ENCODE data around the gene PKHD1.

The PKHD1 gene

DNA sequence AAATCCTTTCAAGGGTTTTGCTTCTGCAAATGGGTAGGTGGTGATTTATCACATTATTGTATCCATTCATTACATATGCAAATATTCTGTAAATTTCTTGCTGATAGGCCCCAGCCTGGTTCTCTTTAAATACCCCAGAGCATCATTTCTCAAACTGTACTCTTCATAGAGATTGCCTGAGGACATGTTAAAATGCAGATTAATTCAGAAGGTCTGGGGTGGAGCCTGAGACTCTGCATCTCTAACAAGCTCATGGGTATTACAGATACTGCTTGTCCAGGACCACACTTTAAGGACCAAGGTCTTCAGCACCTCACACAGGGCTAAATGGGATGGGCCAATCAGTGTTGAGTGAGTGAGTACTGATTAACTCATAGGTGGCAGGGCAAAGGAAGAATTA, 46.3 kb downstream of the PKHD1 start:
- H3K27ac ChIP-seq (ENCODE audit: low read length), result no peak overlapping the region
- H3K4me3 ChIP-seq (ENCODE audit: low read length), result no peak overlapping the region
- H3K9ac ChIP-seq (ENCODE audit: low read length), result no peak overlapping the region
- H3K36me3 ChIP-seq (ENCODE audit: control insufficient read depth, low read depth, low read length), result no peaks in the 10 kb centered on the region
- no peaks in the 10 kb centered on the region for H3K9me3 ChIP-seq (ENCODE audit: control insufficient read depth, low read depth, low read length)
- H3K4me1 ChIP-seq (ENCODE audit: control insufficient read depth, low read depth, low read length), result no peaks in the 10 kb centered on the region
- no peaks in the 10 kb centered on the region for H3K27me3 ChIP-seq (ENCODE audit: control insufficient read depth, insufficient read depth, low read length)

DNA sequence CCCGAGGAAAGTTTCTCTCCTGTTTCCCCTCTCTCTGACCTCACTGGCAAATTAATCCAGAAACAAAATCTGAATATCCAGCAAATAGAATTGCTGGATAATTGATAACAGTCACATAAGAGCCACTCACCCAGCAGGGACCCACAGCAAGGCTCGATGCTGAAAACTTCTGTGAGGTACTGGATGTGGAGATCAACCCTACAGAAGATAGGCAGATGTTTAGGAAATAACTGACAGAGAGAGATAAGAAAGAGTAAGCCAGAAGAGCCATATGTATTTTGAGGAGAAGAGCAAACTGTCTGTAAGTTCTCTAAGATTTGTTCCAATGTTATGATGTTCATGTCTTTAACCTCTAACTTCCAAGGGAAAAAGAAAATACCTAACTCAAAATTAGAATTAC, 59.7 kb downstream of the PKHD1 start:
- H3K36me3 ChIP-seq (ENCODE audit: control insufficient read depth, low read depth, low read length), result no peaks in the 10 kb centered on the region
- H3K9me3 ChIP-seq (ENCODE audit: control insufficient read depth, low read depth, low read length), result no peaks in the 10 kb centered on the region
- H3K27me3 ChIP-seq (ENCODE audit: control insufficient read depth, insufficient read depth, low read length), result no peaks in the 10 kb centered on the region
- H3K4me1 ChIP-seq (ENCODE audit: control insufficient read depth, low read depth, low read length), result no peaks in the 10 kb centered on the region
- H3K4me3 ChIP-seq (ENCODE audit: low read length), result no peak overlapping the region
- no peak overlapping the region for H3K27ac ChIP-seq (ENCODE audit: low read length)
- no peak overlapping the region for H3K9ac ChIP-seq (ENCODE audit: low read length)

DNA sequence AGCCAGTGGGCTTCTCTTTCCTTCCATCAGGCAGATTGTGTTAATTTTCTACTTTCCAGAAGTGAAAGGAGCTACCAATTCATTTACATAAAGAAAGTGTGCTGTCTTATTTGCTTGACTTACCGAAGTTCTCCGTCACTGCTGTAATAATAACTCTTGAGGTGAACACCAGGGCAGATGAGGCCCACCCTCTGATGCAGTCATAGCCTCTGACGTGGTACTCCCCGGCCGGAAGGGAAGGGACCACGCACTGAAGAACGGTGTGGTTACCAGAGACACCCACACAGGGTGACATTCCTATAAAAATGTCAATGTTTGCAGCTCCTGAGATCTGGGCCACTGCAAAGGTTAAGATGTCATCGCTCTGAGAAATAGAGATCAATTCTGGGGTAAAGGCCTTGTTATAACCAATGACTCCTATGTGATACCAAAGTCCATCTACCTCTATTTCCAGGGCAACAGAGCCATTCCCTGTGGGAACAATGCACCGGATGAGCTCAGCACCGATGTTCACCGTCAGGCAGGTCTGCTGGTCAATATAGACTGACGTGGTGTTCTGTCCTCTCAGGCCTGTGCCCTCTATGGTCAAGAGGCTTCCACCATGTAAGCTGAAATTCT, 62.9 kb downstream of the PKHD1 start:
- no peak overlapping the region for H3K9ac ChIP-seq (ENCODE audit: low read length)
- no peak overlapping the region for H3K4me3 ChIP-seq (ENCODE audit: low read length)
- no peak overlapping the region for H3K27ac ChIP-seq (ENCODE audit: low read length)
- H3K27me3 ChIP-seq (ENCODE audit: control insufficient read depth, insufficient read depth, low read length), result no peaks in the 10 kb centered on the region
- no peaks in the 10 kb centered on the region for H3K9me3 ChIP-seq (ENCODE audit: control insufficient read depth, low read depth, low read length)
- H3K4me1 ChIP-seq (ENCODE audit: control insufficient read depth, low read depth, low read length), result peaks cover 14% of the 10 kb centered on the region
- H3K36me3 ChIP-seq (ENCODE audit: control insufficient read depth, low read depth, low read length), result no peaks in the 10 kb centered on the region

DNA sequence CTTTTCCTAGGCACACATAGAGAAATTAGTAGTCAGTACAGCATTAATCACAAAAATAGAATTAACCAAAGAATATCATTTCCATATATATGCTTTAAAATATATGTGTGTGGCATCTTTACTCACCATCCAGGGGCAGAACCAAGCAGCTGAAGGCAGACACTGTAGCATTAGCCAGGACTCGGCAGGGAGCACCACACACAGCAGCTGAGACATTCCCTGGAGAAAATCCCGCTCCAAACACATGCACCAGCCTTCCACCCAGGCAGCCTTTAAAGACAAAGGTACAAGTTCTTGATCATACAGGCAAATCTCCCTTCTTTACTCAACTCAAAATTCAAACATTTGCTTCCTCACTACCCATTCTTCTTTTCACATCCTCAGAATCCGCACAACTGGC, 64.7 kb downstream of the PKHD1 start:
- Histone ChIP-seq H3K27ac (ENCODE audit: low read length) (no peak overlapping the region), H3K4me3 (ENCODE audit: low read length) (no peak overlapping the region), H3K27me3 (ENCODE audit: control insufficient read depth, insufficient read depth, low read length) (no peaks in the 10 kb centered on the region), H3K4me1 (ENCODE audit: control insufficient read depth, low read depth, low read length) (peaks cover 14% of the 10 kb centered on the region), H3K9me3 (ENCODE audit: control insufficient read depth, low read depth, low read length) (no peaks in the 10 kb centered on the region), H3K36me3 (ENCODE audit: control insufficient read depth, low read depth, low read length) (no peaks in the 10 kb centered on the region), H3K9ac (ENCODE audit: low read length) (no peak overlapping the region)

DNA sequence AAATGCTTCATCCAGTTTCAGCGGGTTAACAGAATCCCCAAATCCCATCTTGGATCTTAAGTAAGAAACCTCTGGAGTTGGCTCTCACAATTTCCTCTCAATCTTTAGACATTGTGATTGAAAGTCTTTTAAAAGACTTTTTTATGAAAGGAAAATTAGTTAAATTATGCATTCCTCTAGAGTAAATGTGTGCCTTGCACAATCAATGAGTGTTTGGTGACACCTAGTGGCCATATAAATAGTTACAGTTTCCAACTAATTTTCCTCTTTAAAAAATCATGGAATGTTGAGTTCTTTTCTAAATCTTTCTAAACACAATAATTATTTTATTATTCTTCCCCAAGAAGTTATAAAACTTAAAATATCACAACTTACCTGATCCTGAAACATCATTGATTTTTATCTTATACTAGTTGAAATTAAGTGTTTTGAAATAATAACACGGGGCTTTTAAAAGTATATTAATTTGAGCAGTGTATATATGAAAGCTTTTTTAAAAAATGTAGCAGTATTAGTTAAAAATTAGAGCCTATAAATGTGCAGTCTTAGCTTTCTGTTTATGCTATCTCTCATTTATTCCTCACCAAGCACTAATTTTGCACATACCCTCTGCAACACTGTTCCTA, 66.4 kb downstream of the PKHD1 start:
- Histone ChIP-seq H3K4me3 (ENCODE audit: low read length) (no peak overlapping the region), H3K9me3 (ENCODE audit: control insufficient read depth, low read depth, low read length) (no peaks in the 10 kb centered on the region), H3K4me1 (ENCODE audit: control insufficient read depth, low read depth, low read length) (peaks cover 25% of the 10 kb centered on the region), H3K9ac (ENCODE audit: low read length) (no peak overlapping the region), H3K27me3 (ENCODE audit: control insufficient read depth, insufficient read depth, low read length) (no peaks in the 10 kb centered on the region), H3K27ac (ENCODE audit: low read length) (no peak overlapping the region), H3K36me3 (ENCODE audit: control insufficient read depth, low read depth, low read length) (no peaks in the 10 kb centered on the region)

DNA sequence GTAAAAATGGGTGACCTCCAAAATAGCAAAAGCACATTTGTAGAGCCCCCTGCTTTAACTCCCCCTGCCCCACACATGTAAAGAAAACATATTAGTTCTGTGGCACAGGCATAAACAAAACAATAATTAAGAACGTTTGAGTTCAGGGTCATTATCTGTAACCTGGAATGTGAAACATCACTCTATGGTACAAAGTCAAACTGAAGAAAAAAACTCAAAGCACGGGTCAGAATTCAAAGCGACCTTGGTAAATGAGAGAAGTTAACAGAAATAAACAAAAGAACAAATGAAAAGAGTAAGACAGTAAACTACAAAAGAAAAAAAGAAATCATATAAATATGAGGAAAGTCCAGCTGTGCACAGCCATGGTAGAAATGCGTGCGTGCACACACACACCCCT, 67.5 kb downstream of the PKHD1 start:
- no peaks in the 10 kb centered on the region for H3K36me3 ChIP-seq (ENCODE audit: control insufficient read depth, low read depth, low read length)
- H3K4me1 ChIP-seq (ENCODE audit: control insufficient read depth, low read depth, low read length), result peaks cover 25% of the 10 kb centered on the region
- H3K9me3 ChIP-seq (ENCODE audit: control insufficient read depth, low read depth, low read length), result no peaks in the 10 kb centered on the region
- no peak overlapping the region for H3K4me3 ChIP-seq (ENCODE audit: low read length)
- no peaks in the 10 kb centered on the region for H3K27me3 ChIP-seq (ENCODE audit: control insufficient read depth, insufficient read depth, low read length)
- H3K27ac ChIP-seq (ENCODE audit: low read length), result no peak overlapping the region
- no peak overlapping the region for H3K9ac ChIP-seq (ENCODE audit: low read length)

DNA sequence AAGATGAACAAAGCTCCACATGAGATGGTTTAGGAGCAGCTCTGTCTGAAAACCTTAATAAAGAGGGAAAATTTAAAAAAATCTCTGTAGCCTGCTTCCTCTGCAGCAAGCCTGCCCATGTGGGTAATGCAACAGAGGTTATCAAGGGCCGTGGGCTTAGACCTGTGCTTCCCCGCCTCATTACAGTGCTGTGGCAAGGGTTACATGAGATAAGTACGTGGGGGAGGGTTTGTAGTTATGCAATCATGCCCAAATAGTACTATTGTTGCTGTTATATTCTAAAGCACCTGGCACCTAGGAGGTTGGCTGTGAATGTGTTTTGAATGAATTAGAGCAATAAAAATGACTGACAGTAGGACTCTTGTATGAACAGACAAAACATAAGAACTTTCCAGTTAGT, 68.3 kb downstream of the PKHD1 start:
- no peak overlapping the region for H3K4me3 ChIP-seq (ENCODE audit: low read length)
- H3K9me3 ChIP-seq (ENCODE audit: control insufficient read depth, low read depth, low read length), result no peaks in the 10 kb centered on the region
- no peak overlapping the region for H3K9ac ChIP-seq (ENCODE audit: low read length)
- H3K4me1 ChIP-seq (ENCODE audit: control insufficient read depth, low read depth, low read length), result peaks cover 25% of the 10 kb centered on the region
- H3K36me3 ChIP-seq (ENCODE audit: control insufficient read depth, low read depth, low read length), result no peaks in the 10 kb centered on the region
- H3K27me3 ChIP-seq (ENCODE audit: control insufficient read depth, insufficient read depth, low read length), result no peaks in the 10 kb centered on the region
- no peak overlapping the region for H3K27ac ChIP-seq (ENCODE audit: low read length)

DNA sequence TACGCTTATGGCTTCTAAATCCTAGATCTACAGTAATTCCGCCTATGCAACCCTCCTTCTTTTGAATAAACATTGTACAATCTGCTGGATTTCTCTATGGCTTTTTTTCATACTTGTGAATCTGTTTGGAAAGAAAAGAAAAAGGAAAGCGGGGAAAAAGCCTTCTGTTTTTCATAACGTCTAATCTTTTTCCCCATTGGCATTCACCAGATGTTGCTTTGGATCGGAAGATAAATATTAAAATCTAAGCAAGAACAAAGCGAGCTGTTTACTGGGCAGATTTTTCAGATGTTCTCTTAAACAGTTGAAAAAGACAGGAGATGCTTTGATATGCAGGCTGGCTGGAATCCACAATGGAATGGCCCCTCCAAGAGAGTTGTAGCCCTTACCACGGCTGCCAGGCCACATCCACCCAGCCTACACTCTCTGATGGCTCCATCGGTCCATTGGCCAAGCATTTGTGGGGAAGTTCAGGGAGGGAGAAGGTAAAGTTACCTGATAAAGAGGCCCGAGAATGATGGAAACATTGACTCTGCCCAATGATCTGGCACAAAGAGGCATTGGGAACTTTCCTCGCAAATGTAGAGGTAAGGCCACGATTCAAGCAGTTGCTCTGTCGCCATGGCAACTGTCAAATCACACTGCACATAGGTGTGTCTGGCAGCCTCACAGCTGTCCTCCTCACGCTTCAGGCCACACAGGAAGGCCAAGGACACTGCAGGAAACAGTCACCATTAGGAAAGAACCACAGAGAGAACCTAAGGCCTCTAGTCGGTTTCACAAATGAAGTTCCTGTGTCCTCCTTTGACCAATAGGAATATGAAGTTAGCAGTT, 70.3 kb downstream of the PKHD1 start:
- no peaks in the 10 kb centered on the region for H3K27me3 ChIP-seq (ENCODE audit: control insufficient read depth, insufficient read depth, low read length)
- no peak overlapping the region for H3K4me3 ChIP-seq (ENCODE audit: low read length)
- H3K9ac ChIP-seq (ENCODE audit: low read length), result no peak overlapping the region

DNA sequence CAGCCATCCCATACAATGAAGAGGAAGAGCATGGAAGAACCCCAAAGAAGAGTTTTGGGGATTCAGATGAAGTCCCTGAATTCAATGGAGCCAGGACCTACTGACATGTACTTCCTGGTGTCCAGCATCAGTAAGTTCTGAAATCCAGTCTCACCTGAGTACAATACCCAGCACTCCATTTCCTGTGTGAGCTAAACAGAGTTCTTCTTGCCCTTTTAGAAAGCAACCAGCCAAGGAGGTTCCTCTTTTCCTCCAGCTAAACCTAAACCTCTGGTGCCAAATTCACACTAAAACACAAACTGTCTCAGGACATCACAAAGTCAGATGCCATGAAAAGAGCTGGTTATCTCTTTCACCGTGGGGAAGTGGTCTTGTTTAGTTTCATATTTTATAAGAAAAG, 71.5 kb downstream of the PKHD1 start:
- no peaks in the 10 kb centered on the region for H3K36me3 ChIP-seq (ENCODE audit: control insufficient read depth, low read depth, low read length)
- H3K4me3 ChIP-seq (ENCODE audit: low read length), result no peak overlapping the region
- peaks cover 11% of the 10 kb centered on the region for H3K4me1 ChIP-seq (ENCODE audit: control insufficient read depth, low read depth, low read length)
- H3K9ac ChIP-seq (ENCODE audit: low read length), result no peak overlapping the region
- H3K27ac ChIP-seq (ENCODE audit: low read length), result no peak overlapping the region
- H3K9me3 ChIP-seq (ENCODE audit: control insufficient read depth, low read depth, low read length), result no peaks in the 10 kb centered on the region
- no peaks in the 10 kb centered on the region for H3K27me3 ChIP-seq (ENCODE audit: control insufficient read depth, insufficient read depth, low read length)

More for the DNA sequence above, 70.3 kb downstream of the PKHD1 start:
- no peaks in the 10 kb centered on the region for H3K36me3 ChIP-seq (ENCODE audit: control insufficient read depth, low read depth, low read length)
- H3K4me1 ChIP-seq (ENCODE audit: control insufficient read depth, low read depth, low read length), result peaks cover 22% of the 10 kb centered on the region
- H3K27ac ChIP-seq (ENCODE audit: low read length), result no peak overlapping the region
- H3K9me3 ChIP-seq (ENCODE audit: control insufficient read depth, low read depth, low read length), result no peaks in the 10 kb centered on the region

DNA sequence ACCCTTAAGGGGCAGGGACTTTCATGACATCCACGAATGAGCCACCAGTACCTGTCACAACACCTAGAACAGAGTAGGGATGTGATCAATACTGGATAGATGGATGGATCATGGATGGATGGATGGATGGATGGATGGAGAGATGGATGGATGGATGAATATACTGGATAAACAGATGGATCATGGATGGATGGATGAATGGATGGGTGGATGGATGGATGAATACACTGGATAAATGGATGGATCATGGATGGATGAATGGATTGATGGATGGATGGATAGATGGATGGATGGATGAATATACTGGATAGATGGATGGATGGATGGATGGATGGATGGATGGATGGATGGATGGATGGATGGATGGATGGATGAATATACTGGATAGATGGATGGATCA, 73.0 kb downstream of the PKHD1 start:
- no peak overlapping the region for H3K4me3 ChIP-seq (ENCODE audit: low read length)
- H3K36me3 ChIP-seq (ENCODE audit: control insufficient read depth, low read depth, low read length), result no peaks in the 10 kb centered on the region
- peaks cover 11% of the 10 kb centered on the region for H3K4me1 ChIP-seq (ENCODE audit: control insufficient read depth, low read depth, low read length)
- H3K9me3 ChIP-seq (ENCODE audit: control insufficient read depth, low read depth, low read length), result no peaks in the 10 kb centered on the region
- H3K27me3 ChIP-seq (ENCODE audit: control insufficient read depth, insufficient read depth, low read length), result no peaks in the 10 kb centered on the region
- no peak overlapping the region for H3K27ac ChIP-seq (ENCODE audit: low read length)
- no peak overlapping the region for H3K9ac ChIP-seq (ENCODE audit: low read length)

DNA sequence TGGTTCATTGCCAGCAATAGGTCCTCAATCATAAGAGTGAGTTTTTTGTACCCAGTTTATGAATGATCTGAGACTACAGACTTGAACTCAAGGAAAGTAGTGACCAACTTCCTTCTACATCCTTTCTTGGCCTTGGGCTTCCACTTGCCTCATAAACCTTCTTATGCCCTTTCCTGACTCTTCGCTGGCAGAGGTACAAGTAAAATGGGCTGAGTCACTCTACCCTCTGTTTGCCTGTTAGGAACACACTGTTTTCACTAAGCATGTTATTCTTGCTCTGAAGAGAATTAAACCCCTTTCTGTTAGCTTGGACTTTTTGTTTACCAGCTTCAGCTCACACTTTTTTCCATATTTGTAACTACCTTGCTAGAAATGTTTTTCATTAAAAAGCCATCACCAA, 74.4 kb downstream of the PKHD1 start:
- no peaks in the 10 kb centered on the region for H3K9me3 ChIP-seq (ENCODE audit: control insufficient read depth, low read depth, low read length)
- H3K4me1 ChIP-seq (ENCODE audit: control insufficient read depth, low read depth, low read length), result peaks cover 11% of the 10 kb centered on the region
- no peak overlapping the region for H3K9ac ChIP-seq (ENCODE audit: low read length)
- H3K27ac ChIP-seq (ENCODE audit: low read length), result no peak overlapping the region
- H3K27me3 ChIP-seq (ENCODE audit: control insufficient read depth, insufficient read depth, low read length), result no peaks in the 10 kb centered on the region
- H3K36me3 ChIP-seq (ENCODE audit: control insufficient read depth, low read depth, low read length), result no peaks in the 10 kb centered on the region
- H3K4me3 ChIP-seq (ENCODE audit: low read length), result no peak overlapping the region

Measured in iPS-18a (cell line).